Osteoblast (primary cell): ENCODE data around the gene ATP8B3. TPM values are rescaled to one million over a fixed set of nuclear protein-coding genes. Genes with fewer than 3 reads are reported as not detected.

Source experiments
- DNase-seq: peaks from one replicate; pipeline ENCODE4 v3.0.0; 2011; ENCODE audit warnings: low spot score, mixed read lengths; ENCODE audit not compliant: insufficient read length; ENCODE audit errors: missing footprints
- H2AFZ ChIP-seq: 2 replicates; pipeline ENCODE4 v1.6.0; 2011; ENCODE audit warnings: mild to moderate bottlenecking, low read length
- H3K27ac ChIP-seq: 2 replicates; pipeline ENCODE4 v1.5.1; 2011; ENCODE audit warnings: mild to moderate bottlenecking, low read depth, low read length, moderate library complexity
- H3K27me3 ChIP-seq: 2 replicates; pipeline ENCODE4 v1.6.0; 2012; ENCODE audit warnings: mild to moderate bottlenecking, control low read depth, inconsistent platforms, low read length, moderate library complexity; ENCODE audit not compliant: insufficient read depth
- H3K36me3 ChIP-seq: 2 replicates; pipeline ENCODE4 v1.5.1; 2011; ENCODE audit warnings: mild to moderate bottlenecking, low read length, control low read depth, moderate library complexity; ENCODE audit not compliant: insufficient read depth
- H3K4me1 ChIP-seq: 2 replicates; pipeline ENCODE4 v1.5.1; 2011; ENCODE audit warnings: mild to moderate bottlenecking, low read length, control low read depth, moderate library complexity; ENCODE audit not compliant: insufficient read depth
- H3K4me2 ChIP-seq: 2 replicates; pipeline ENCODE4 v1.6.0; 2011; ENCODE audit warnings: mild to moderate bottlenecking, low read length; ENCODE audit not compliant: insufficient read depth
- H3K4me3 ChIP-seq: fragments of 200-600 bp; sonication (generic); 3 replicates; pipeline ENCODE4 v1.5.1; 2012; ENCODE audit warnings: mild to moderate bottlenecking, low read length, inconsistent platforms; ENCODE audit not compliant: insufficient read depth
- H3K79me2 ChIP-seq: 2 replicates; pipeline ENCODE4 v1.6.0; 2012; ENCODE audit warnings: mild to moderate bottlenecking, low read length, control low read depth, inconsistent platforms; ENCODE audit not compliant: insufficient read depth
- H3K9me3 ChIP-seq: 2 replicates; pipeline ENCODE4 v1.5.1; 2011; ENCODE audit warnings: low read depth, low read length, control low read depth
- H4K20me1 ChIP-seq: 2 replicates; pipeline ENCODE4 v1.6.0; 2012; ENCODE audit warnings: mild to moderate bottlenecking, low read length, control low read depth; ENCODE audit not compliant: insufficient read depth
- total RNA-seq: library from RNA; depleted of rRNA; stranded (reverse); fragments of >200 nt; gene quantifications from 2 replicates; pipeline ENCODE4 v1.2.3, GENCODE V29; 2012
- TF ChIP-seq, protein P1 (sequence below): IDR thresholded peaks from 2 replicates; pipeline ENCODE4 v1.5.1; 2011; ENCODE audit warnings: mild to moderate bottlenecking, low read depth, low read length, moderate library complexity; ENCODE audit errors: extremely low read depth

The ATP8B3 gene
- total RNA-seq, 1 donor = 0.72 TPM

GRCh38 chr19:1815605-1816529 is 3.8 kb upstream of the ATP8B3 start:
- Histone ChIP-seq H3K79me2 (no peaks in the 10 kb centered on the region), H3K4me3 (no peak overlapping the region), H3K27ac (no peak overlapping the region), H3K9me3 (no peaks in the 10 kb centered on the region), H3K4me1 (peaks cover 9% of the 10 kb centered on the region), H3K36me3 (peaks cover 28% of the 10 kb centered on the region), H2AFZ (no peak overlapping the region), H3K4me2 (no peak overlapping the region), H3K27me3 (no peaks in the 10 kb centered on the region), H4K20me1 (peaks cover 11% of the 10 kb centered on the region)
- TF ChIP-seq, protein P1, sequence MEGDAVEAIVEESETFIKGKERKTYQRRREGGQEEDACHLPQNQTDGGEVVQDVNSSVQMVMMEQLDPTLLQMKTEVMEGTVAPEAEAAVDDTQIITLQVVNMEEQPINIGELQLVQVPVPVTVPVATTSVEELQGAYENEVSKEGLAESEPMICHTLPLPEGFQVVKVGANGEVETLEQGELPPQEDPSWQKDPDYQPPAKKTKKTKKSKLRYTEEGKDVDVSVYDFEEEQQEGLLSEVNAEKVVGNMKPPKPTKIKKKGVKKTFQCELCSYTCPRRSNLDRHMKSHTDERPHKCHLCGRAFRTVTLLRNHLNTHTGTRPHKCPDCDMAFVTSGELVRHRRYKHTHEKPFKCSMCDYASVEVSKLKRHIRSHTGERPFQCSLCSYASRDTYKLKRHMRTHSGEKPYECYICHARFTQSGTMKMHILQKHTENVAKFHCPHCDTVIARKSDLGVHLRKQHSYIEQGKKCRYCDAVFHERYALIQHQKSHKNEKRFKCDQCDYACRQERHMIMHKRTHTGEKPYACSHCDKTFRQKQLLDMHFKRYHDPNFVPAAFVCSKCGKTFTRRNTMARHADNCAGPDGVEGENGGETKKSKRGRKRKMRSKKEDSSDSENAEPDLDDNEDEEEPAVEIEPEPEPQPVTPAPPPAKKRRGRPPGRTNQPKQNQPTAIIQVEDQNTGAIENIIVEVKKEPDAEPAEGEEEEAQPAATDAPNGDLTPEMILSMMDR = no peak
- DNase-seq = no peak

DNA sequence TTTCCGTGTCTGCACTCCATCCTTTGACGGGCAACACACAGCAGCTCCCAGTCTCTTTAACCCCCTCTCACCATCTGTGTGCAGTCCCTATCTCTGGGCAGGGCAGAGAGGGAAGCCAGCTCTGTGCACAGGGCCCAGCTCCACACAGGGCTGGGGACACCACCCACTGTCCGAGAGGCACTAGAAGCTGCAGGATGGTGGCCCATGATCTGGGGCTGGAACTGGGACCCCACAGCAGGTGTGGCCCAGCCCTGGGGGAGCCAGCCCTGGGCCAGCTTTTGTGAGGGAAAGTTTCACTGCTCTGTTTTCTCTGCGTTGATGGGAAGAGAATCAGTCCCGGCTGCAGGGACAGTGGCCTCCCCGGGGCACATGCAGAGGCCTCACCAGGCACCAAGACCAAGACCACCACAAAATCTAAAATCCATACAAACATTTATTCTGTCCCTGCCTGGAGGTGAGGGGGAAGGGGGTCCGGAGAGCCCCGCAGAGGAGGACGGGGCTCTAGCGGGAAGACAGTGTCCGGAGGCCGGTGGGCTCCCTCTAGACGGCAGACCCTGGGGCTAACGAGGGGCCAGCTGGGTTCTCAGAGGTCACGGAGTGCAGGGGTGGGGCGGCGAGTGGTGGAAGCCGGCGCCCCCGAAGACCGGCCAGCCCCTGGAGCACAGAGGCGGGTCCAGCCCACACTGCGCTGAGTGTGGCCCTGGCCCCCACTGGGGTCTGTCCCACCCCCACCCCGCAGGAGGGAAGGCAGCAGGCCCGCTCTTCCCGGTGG is 2.9 kb upstream of the ATP8B3 start:
- peaks cover 9% of the 10 kb centered on the region for H3K4me1 ChIP-seq
- TF ChIP-seq, protein P1 = no peak
- no peak overlapping the region for H3K4me3 ChIP-seq
- H2AFZ ChIP-seq = no peak overlapping the region
- H4K20me1 ChIP-seq = peaks cover 11% of the 10 kb centered on the region
- no peaks in the 10 kb centered on the region for H3K79me2 ChIP-seq
- no peak for DNase-seq
- no peaks in the 10 kb centered on the region for H3K9me3 ChIP-seq
- H3K27me3 ChIP-seq = no peaks in the 10 kb centered on the region
- H3K4me2 ChIP-seq = no peak overlapping the region
- no peak overlapping the region for H3K27ac ChIP-seq
- peaks cover 22% of the 10 kb centered on the region for H3K36me3 ChIP-seq

- Histone ChIP-seq H3K36me3 (peaks cover 21% of the 10 kb centered on the region), H3K27me3 (no peaks in the 10 kb centered on the region), H4K20me1 (peaks cover 11% of the 10 kb centered on the region), H3K4me2 (no peak overlapping the region), H3K4me3 (no peak overlapping the region), H3K79me2 (no peaks in the 10 kb centered on the region), H3K4me1 (peaks cover 9% of the 10 kb centered on the region), H3K27ac (no peak overlapping the region), H2AFZ (no peak overlapping the region), H3K9me3 (no peaks in the 10 kb centered on the region)
- TF ChIP-seq, protein P1 = no peak
- DNase-seq = no peak
Observed at GRCh38 chr19:1814391-1814790, 2.3 kb upstream of the ATP8B3 start.
